ENCODE results near the gene NGEF. TPM values are rescaled to one million over a fixed set of nuclear protein-coding genes. Genes with fewer than 3 reads are reported as not detected.

Gene NGEF
- total RNA-seq, 1 experiment from 2014 or later, result 13.8 TPM

DNA sequence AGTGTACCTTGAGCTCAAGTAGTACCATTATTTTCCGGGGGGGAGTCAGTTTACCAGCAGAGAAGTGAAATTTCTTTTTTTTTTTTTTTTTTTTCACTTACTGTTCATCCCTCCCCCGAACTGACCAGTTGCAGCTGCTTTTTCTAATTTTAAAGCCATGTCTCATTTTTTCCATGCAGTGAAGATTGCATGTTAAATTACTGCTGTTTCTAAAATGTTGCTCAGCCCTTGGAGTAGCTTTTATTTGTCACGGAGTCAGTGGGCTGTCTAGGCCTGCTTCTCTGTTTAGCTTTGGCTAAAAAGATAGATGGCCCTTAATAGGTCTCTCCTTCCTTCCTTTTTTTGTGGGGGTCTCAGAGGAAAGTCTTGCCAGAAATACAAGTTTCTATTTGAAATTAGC lies 70.2 kb downstream of the NGEF start:
- H3K4me1 ChIP-seq (replicated peaks), result no peaks in the 10 kb centered on the region
- no peaks in the 10 kb centered on the region for H3K27me3 ChIP-seq (replicated peaks)
- H3K9me3 ChIP-seq (replicated peaks), result no peaks in the 10 kb centered on the region
- DNase-seq (ENCODE audit: low read depth in 1 of 2, low spot score in 2 of 2), result no peak
- H3K36me3 ChIP-seq, result no peaks in the 10 kb centered on the region
- H3K4me3 ChIP-seq, result no peak overlapping the region
- no peak overlapping the region for H3K27ac ChIP-seq

DNA sequence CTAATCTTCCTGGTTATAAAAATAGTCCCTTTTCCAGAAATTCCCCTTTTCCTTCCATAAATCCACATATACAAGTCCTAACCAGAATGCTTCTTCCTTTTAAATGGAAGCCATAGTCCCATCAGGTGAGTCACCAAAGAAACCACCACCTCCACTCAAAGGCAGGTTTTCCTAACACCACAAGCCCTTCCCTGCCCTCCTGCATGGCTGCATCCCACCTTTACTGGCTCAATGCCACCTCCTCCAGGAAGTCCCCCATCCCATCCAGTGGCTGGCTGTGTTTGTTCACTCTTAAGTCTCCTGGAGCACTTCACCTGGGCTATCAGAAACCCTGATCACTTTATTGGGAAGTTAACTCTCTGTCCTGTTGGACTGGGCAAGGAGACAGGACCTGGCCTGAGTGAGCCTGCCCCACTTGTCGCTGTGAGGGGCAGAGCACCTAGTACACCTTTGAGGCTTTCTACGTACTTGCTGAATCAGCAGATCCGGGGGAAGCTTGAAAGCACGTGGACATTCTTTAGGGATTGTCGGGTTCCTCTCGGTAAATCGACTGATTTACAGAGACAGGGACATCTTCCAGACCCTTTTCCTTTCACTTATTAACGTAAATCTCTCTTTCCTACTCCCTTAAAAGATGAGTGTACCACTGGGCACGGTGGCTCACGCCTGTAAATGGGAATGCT lies 71.0 kb downstream of the NGEF start:
- H3K27ac ChIP-seq, result no peak overlapping the region
- H3K9me3 ChIP-seq (replicated peaks), result no peaks in the 10 kb centered on the region
- no peak for DNase-seq (ENCODE audit: low read depth in 1 of 2, low spot score in 2 of 2)

DNA sequence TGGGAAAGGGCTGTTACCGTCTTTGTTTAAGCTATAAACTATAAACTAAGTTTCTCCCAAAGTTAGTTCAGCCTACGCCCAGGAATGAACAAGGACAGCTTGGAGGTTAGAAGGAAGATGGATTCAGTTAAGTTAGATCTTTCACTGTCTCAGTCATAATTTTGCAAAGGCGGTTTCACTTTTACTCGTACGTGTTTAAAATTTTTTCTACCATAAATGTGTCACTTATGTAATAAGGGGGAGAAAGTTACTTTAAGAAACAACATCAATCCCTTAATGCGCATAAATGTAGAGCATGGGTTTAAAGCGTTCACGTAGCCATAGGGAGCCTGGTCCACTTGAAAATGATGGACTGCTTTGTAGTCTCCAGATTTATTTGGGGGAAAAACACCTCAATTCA lies 71.7 kb downstream of the NGEF start:
- no peak overlapping the region for H3K4me3 ChIP-seq
- no peak for DNase-seq (ENCODE audit: low read depth in 1 of 2, low spot score in 2 of 2)
- H3K9me3 ChIP-seq (replicated peaks), result no peaks in the 10 kb centered on the region
- H3K27me3 ChIP-seq (replicated peaks), result no peaks in the 10 kb centered on the region
- no peaks in the 10 kb centered on the region for H3K36me3 ChIP-seq
- no peaks in the 10 kb centered on the region for H3K4me1 ChIP-seq (replicated peaks)
- H3K27ac ChIP-seq, result no peak overlapping the region

More for the DNA sequence above, 71.0 kb downstream of the NGEF start:
- Histone ChIP-seq H3K4me3 (no peak overlapping the region), H3K4me1 (replicated peaks) (no peaks in the 10 kb centered on the region), H3K27me3 (replicated peaks) (no peaks in the 10 kb centered on the region), H3K36me3 (no peaks in the 10 kb centered on the region)

DNA sequence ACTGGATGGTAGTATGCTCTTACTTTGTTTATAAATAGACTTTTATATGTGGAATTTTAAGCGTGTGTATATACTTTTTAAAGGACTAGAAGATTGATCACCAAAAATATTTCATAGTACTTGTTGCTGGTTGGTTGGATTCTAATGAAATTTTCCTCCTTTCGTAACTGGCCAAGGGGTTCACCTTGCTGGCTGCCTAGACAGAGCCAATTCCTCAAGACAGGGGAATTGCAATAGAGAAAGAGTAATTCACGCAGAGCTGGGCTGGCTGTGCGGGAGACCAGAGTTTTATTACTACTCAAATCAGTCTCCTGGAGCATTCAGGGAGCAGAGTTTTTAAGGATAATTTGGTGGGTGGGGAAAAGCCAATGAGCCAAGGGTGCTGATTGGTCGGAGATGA lies 72.3 kb downstream of the NGEF start:
- Histone ChIP-seq H3K27me3 (replicated peaks) (no peaks in the 10 kb centered on the region), H3K4me1 (replicated peaks) (no peaks in the 10 kb centered on the region), H3K9me3 (replicated peaks) (no peaks in the 10 kb centered on the region), H3K27ac (no peak overlapping the region), H3K36me3 (no peaks in the 10 kb centered on the region), H3K4me3 (no peak overlapping the region)
- DNase-seq (ENCODE audit: low read depth in 1 of 2, low spot score in 2 of 2), result no peak

DNA sequence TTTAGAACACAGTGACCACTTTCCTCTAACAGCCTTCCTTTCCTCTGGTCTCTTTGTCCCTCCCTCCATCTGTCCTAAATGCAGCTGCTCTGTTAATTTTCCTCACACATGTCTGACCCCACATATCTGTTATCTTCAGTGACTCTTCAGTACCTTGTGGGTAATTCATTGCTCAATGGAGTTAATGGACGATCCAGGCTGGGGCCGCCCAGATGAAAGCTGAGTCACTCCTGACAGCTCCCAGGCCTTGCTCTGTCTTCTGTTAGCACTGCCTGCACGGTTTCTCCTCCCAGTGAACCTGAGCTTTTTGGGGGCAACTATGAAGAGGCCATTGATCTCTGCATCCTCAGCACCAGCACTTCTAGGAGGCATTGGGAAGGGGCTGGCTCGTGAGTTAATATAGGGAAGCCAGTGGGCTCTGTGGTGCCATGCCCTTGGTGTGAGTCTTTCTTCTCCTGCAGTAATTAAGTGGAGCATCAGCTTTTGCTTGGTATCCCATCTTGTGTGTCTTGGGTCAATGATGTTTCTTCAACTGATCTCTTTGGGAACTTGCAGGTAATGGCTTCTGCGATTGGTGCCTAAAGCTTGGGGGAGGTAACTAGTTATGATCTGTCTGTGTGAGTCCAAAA lies 75.7 kb downstream of the NGEF start:
- H3K9me3 ChIP-seq (replicated peaks), result no peaks in the 10 kb centered on the region
- no peaks in the 10 kb centered on the region for H3K36me3 ChIP-seq
- DNase-seq (ENCODE audit: low read depth in 1 of 2, low spot score in 2 of 2), result no peak
- H3K27me3 ChIP-seq (replicated peaks), result no peaks in the 10 kb centered on the region
- no peak overlapping the region for H3K27ac ChIP-seq
- no peak overlapping the region for H3K4me3 ChIP-seq
- no peaks in the 10 kb centered on the region; the same call in 1 of the 2 replicates for H3K4me1 ChIP-seq (replicated peaks)

DNA sequence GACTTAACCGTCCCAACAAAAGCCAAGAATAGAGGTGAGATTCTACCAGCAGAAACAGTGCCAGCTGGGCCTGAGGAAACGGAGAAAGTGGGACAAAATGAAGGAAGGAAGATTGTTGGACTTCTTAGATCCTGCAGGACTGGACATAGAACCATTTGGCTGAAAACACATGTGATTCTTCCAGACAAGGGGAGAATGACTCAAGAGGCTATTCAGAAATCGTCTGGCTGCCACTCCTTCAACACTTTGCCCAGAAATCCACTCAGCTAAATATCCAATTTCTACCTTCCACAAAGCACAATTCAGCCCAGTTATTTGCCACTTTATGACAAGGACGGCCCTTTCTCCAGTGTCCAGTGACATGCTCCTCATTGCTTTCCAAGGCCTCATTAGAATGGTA lies 81.4 kb downstream of the NGEF start:
- Histone ChIP-seq H3K36me3 (no peaks in the 10 kb centered on the region), H3K9me3 (replicated peaks) (no peaks in the 10 kb centered on the region), H3K4me1 (replicated peaks) (peaks cover 13% of the 10 kb centered on the region), H3K27ac (no peak overlapping the region), H3K4me3 (no peak overlapping the region), H3K27me3 (replicated peaks) (no peaks in the 10 kb centered on the region)
- DNase-seq (ENCODE audit: low read depth in 1 of 2, low spot score in 2 of 2), result peak in 1 of 2 experiments; percentile 1

DNA sequence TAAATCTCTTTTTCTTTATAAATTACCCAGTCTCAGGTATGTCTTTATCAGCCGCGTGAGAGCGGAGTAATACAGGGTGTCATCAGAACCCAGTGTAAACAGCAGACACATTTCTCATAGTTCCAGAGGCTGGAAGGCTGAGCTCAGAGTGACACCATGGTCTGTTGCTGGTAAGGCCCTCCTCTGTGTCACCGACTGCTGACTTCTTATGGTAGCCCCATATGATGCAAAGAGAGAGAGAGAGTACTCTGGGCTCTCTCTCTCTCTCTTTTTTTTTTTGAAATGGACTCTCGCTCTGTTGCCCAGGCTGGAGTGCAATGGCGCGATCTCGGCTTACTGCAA lies 83.0 kb downstream of the NGEF start:
- no peaks in the 10 kb centered on the region for H3K9me3 ChIP-seq (replicated peaks)
- no peak overlapping the region for H3K27ac ChIP-seq
- H3K27me3 ChIP-seq (replicated peaks), result no peaks in the 10 kb centered on the region
- H3K4me1 ChIP-seq (replicated peaks), result peaks cover 14% of the 10 kb centered on the region
- H3K36me3 ChIP-seq, result no peaks in the 10 kb centered on the region
- H3K4me3 ChIP-seq, result no peak overlapping the region
- DNase-seq (ENCODE audit: low read depth in 1 of 2, low spot score in 2 of 2), result peak in 1 of 2 experiments; percentile 17

DNA sequence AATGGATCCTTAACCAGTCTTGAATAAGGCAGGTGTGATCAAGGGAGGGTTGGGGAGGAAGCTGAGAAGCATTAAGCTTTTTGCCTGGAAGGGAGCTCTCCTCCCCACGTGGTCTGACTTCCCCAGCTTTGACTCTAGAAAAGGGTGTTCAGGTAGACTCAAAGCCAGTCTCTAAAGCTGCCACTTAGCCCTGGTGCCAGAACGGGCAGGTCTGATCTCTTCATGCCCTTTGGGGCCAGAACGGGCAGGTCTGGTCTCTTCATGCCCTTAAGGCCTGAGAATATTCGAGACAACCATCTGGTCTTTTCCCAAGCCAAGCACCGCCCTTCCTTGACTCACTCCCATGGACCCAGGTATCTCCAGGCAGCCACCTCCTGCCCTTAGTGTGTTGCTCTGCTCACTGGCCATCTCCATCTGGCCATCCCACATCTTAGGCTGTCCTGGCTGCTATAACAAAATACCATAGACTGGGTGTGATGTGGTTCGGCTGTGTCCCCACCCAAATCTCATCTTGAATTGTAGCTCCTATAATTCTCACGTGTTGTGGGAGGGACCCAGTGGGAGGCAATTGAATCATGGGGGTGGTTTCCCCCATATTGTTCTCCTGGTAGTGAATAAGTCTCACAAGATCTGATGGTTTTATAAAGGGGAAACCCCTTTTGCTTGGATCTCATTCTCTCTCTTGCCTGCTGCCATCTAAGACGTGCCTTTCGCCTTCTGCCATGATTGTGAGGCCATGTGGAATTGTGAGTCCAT lies 83.6 kb downstream of the NGEF start:
- Histone ChIP-seq H3K27ac (no peak overlapping the region), H3K27me3 (replicated peaks) (no peaks in the 10 kb centered on the region), H3K4me1 (replicated peaks) (peaks cover 14% of the 10 kb centered on the region), H3K36me3 (no peaks in the 10 kb centered on the region), H3K4me3 (no peak overlapping the region), H3K9me3 (replicated peaks) (no peaks in the 10 kb centered on the region)
- peak in 1 of 2 experiments; percentile 35 for DNase-seq (ENCODE audit: low read depth in 1 of 2, low spot score in 2 of 2)

DNA sequence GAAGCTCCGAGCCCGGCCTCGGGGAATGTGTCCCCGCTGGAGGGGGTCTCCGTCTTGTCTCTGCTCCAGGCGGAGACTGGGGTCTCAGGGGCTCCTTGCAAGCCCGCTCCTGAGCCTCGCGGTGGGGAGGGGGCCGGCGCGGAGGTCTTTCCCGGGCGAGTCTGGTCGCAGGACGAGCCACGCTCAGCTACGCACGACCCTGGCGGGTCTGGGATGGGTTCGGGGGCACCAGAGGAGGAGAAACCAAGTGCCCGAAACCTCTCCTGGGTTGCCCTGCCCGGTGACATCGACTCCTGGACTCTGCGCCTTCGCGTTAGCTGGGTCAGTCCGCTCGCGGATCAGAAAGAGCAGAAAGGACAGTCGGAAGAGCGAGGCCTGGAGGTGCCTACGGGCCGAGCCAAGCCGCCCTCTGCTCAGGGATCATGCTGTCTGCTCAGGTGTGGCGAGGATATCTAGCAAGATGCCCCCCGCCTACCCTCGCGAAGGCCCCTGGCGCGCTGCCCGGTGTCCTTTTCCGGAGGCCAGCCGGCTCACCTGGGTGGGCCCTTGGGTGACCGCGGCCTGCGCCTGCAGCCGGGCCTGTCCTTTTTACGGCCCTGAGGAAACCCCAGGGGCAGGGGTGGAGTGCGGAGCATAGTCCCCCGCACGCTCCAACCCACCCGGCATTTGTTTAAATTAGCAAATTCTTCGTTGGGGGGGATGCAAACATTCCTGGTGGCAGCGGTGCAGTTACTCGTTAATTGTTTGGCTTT lies 84.3 kb downstream of the NGEF start:
- Histone ChIP-seq H3K27me3 (replicated peaks) (no peaks in the 10 kb centered on the region), H3K9me3 (replicated peaks) (no peaks in the 10 kb centered on the region), H3K4me3 (peak overlapping the region; percentile 47), H3K27ac (no peak overlapping the region), H3K4me1 (replicated peaks) (peaks cover 14% of the 10 kb centered on the region), H3K36me3 (no peaks in the 10 kb centered on the region)
- DNase-seq (ENCODE audit: low read depth in 1 of 2, low spot score in 2 of 2), result peak in 1 of 2 experiments; percentile 37

DNA sequence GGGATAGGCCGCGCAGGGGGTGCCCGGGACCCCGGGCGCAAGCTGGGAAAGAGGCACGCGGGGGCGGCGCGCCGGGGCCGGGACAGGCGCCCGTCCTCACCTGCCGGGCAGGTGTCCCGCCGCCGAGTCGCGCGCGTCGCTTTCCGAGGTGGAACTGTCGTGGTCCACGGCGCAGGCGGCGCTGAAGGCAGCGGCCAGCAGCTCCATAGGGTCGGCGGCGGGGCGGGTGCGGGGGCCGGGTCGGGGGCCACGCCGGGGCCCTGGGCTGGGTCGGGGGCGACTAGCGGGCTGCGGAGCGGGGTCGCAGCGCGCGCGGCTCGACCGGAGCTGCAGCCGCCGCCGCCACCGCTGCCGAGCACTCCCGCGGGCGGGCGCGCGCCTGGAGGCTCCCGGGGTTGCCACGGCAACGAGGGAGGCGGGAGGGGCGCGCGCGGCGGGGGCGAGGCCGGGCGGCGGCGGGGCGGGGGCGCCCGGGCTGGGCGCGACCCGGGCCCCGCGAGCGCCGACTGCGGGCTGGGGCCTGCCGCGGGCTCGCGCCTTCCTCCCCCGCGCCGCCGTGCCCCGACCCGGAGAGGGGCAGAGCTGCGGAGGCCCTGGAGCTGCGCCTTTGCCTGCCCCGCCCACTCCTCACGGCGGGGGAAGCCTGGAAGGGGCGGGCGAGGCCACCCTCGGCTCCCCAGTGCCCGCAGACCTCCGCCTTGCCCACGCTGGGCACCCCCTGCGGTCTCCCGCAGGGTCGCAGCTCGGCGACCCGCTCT lies 85.1 kb downstream of the NGEF start:
- H3K36me3 ChIP-seq, result no peaks in the 10 kb centered on the region
- H3K4me3 ChIP-seq, result peak overlapping the region; percentile 47
- H3K9me3 ChIP-seq (replicated peaks), result no peaks in the 10 kb centered on the region
- H3K4me1 ChIP-seq (replicated peaks), result peaks cover 14% of the 10 kb centered on the region
- DNase-seq (ENCODE audit: low read depth in 1 of 2, low spot score in 2 of 2), result peak in 1 of 2 experiments; percentile 38
- H3K27ac ChIP-seq, result no peak overlapping the region
- no peaks in the 10 kb centered on the region for H3K27me3 ChIP-seq (replicated peaks)

DNA sequence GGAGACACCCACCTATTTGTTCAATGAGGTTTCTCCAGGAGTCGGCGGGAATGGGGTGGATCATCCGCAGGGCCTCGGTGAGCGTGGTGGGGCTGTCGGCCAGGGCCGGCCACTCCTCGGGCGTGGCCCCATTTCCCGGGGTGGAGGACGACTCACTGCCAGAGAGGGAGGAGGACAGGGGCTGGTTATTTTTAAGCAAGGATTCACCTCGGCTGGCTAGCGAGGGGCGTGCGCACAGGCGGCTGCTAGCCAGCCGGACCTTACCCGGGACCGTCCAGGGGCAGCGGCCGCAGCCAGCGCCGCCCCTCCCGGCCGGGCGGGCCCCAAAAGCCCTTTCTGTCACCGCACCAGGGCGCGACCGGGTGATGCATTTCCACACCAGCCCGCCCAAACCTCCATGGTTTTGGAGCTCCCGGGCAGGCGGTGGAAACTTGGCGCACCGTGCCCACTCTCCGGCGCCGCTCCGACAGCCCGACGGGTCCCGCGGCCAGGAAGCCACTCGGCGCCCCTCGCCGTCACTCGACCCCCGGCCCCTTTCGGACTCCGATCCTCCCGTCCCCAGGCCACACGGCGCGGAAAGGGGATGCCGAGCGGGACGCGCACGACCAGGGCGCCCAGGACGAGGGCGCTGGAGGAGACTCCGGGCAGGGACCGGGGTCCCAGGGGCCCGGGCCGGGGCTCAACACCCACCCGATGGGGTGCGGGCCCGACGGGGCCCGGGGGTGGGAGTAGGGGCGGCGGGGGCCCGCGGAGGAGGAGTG lies 85.8 kb downstream of the NGEF start:
- Histone ChIP-seq H3K4me1 (replicated peaks) (peaks cover 14% of the 10 kb centered on the region), H3K27ac (no peak overlapping the region), H3K27me3 (replicated peaks) (no peaks in the 10 kb centered on the region), H3K4me3 (peak overlapping the region; percentile 47), H3K9me3 (replicated peaks) (no peaks in the 10 kb centered on the region), H3K36me3 (no peaks in the 10 kb centered on the region)
- peak; percentile 49 to 58 for DNase-seq (ENCODE audit: low read depth in 1 of 2, low spot score in 2 of 2)

DNA sequence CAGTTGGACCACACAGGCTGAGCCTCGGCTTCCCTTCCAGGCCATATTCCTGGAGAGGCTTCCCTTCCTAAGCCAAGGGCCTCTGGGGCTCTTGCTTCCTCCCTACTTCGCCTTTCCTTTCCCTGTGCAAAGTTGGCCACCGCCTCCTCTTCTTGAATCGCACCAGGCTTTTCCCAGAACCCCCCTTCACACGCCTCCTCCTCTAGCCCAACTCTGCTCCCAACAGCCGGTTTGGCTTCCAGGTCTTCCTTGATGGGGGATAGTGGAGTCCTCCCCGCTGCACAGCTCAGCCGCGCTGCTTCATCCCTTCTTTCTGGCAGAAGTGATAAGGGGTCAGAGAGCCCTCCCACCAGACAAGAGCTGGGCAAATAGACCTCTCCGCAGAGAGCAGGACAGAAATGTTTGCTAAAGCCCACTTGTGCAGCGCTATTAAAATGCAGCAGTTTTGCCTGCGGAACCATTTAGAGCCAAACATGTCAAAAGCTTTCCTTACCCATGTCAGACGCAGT lies 86.6 kb downstream of the NGEF start:
- H3K9me3 ChIP-seq (replicated peaks), result no peaks in the 10 kb centered on the region
- no peaks in the 10 kb centered on the region for H3K27me3 ChIP-seq (replicated peaks)
- DNase-seq (ENCODE audit: low read depth in 1 of 2, low spot score in 2 of 2), result peak in 1 of 2 experiments; percentile 36
- H3K36me3 ChIP-seq, result no peaks in the 10 kb centered on the region
- peak overlapping the region; percentile 47 for H3K4me3 ChIP-seq
- H3K4me1 ChIP-seq (replicated peaks), result peaks cover 14% of the 10 kb centered on the region
- H3K27ac ChIP-seq, result no peak overlapping the region

Data from SJSA1 (cell line).